Mesenchymal stem cell (in vitro differentiated cells and primary cell): ENCODE measurements around the gene LCP1.

Experiments
- DNase-seq: peaks from one replicate; pipeline ENCODE4 v3.0.0-alpha.2; 2013
- H2AFZ ChIP-seq: one replicate; pipeline ENCODE4 v1.6.1; 2013; ENCODE audit warnings: low read depth, mild to moderate bottlenecking, control low read depth, inconsistent platforms, low read length, moderate library complexity
- H2AK5ac ChIP-seq: 2 replicates; pipeline ENCODE4 v1.6.1; 2013; ENCODE audit warnings: low read length, moderate library complexity, mild to moderate bottlenecking, inconsistent platforms; ENCODE audit not compliant: severe bottlenecking
- H2BK120ac ChIP-seq: one replicate; pipeline ENCODE4 v1.6.1; 2013; ENCODE audit warnings: low read depth, mild to moderate bottlenecking, inconsistent platforms, low read length, moderate library complexity
- H2BK12ac ChIP-seq, 2 experiments: one replicate each; pipeline ENCODE4 v1.6.1; 2013; ENCODE audit warnings: inconsistent platforms in 2 of 2, low read length in 2 of 2, mild to moderate bottlenecking in 2 of 2, moderate library complexity in 2 of 2, control low read depth in 1 of 2
- H2BK15ac ChIP-seq: one replicate; pipeline ENCODE4 v1.6.1; 2013; ENCODE audit warnings: mild to moderate bottlenecking, low read depth, inconsistent platforms; ENCODE audit not compliant: poor library complexity, severe bottlenecking
- H2BK5ac ChIP-seq: 2 replicates; pipeline ENCODE4 v1.6.1; 2013; ENCODE audit warnings: low read depth, mild to moderate bottlenecking, low read length, control low read depth, inconsistent platforms; ENCODE audit not compliant: poor library complexity, severe bottlenecking
- H3K14ac ChIP-seq, 2 experiments: one replicate each; pipeline ENCODE4 v1.6.1; 2013; ENCODE audit warnings: inconsistent platforms in 2 of 2, low read length in 2 of 2, control low read depth in 1 of 2, mild to moderate bottlenecking in 1 of 2, moderate library complexity in 1 of 2
- H3K18ac ChIP-seq, 2 experiments: one replicate each; pipeline ENCODE4 v1.6.1; 2013; ENCODE audit warnings: inconsistent platforms in 2 of 2, low read length in 2 of 2, control low read depth in 1 of 2, low read depth in 1 of 2, mild to moderate bottlenecking in 1 of 2
- H3K23ac ChIP-seq, 2 experiments: one replicate each; pipeline ENCODE4 v1.6.1; 2013; ENCODE audit warnings: inconsistent platforms in 2 of 2, low read length in 2 of 2, mild to moderate bottlenecking in 2 of 2, moderate library complexity in 2 of 2, control low read depth in 1 of 2
- H3K27ac ChIP-seq: 2 replicates; pipeline ENCODE4 v1.5.1; 2013; ENCODE audit warnings: mild to moderate bottlenecking, moderate library complexity, low read length, control low read depth, inconsistent platforms; ENCODE audit not compliant: poor library complexity, severe bottlenecking
- H3K27me3 ChIP-seq, 2 experiments: 2 replicates each; pipeline versions ENCODE4 v1.6.1 to v1.7.0; 2013; ENCODE audit warnings: low read length in 2 of 2, mild to moderate bottlenecking in 2 of 2, moderate library complexity in 2 of 2, control low read depth in 1 of 2, inconsistent platforms in 1 of 2; ENCODE audit not compliant: control insufficient read depth in 1 of 2, insufficient read depth in 1 of 2
- H3K36me3 ChIP-seq, 2 experiments: 2 replicates each; pipeline versions ENCODE4 v1.6.1 to v1.7.0; 2013; ENCODE audit warnings: low read length in 2 of 2, control low read depth in 1 of 2, inconsistent platforms in 1 of 2, low read depth in 1 of 2, mild to moderate bottlenecking in 1 of 2; ENCODE audit not compliant: insufficient read depth in 2 of 2, control insufficient read depth in 1 of 2
- H3K4ac ChIP-seq, 2 experiments: one replicate each; pipeline ENCODE4 v1.6.1; 2013; ENCODE audit warnings: inconsistent platforms in 2 of 2, low read length in 2 of 2, mild to moderate bottlenecking in 2 of 2, moderate library complexity in 2 of 2, control low read depth in 1 of 2, low read depth in 1 of 2
- H3K4me1 ChIP-seq: 2 replicates; pipeline ENCODE4 v1.6.1; 2013; ENCODE audit warnings: low read depth, low read length, control low read depth; ENCODE audit not compliant: control insufficient read depth, insufficient read depth
- H3K4me2 ChIP-seq: 2 replicates; pipeline ENCODE4 v1.6.1; 2013; ENCODE audit warnings: low read length, mild to moderate bottlenecking, inconsistent platforms; ENCODE audit not compliant: poor library complexity, severe bottlenecking
- H3K4me3 ChIP-seq, 2 experiments: 2 replicates each; pipeline versions ENCODE4 v1.5.1 to v1.7.0; 2013; ENCODE audit warnings: low read length in 2 of 2, mild to moderate bottlenecking in 2 of 2, control low read depth in 1 of 2, low read depth in 1 of 2; ENCODE audit not compliant: insufficient read depth in 1 of 2
- H3K79me1 ChIP-seq: replicated peaks from 2 replicates; pipeline ENCODE4 v1.6.1; 2013; ENCODE audit warnings: mild to moderate bottlenecking, control low read depth, low read length, inconsistent platforms; ENCODE audit not compliant: poor library complexity, severe bottlenecking
- H3K9ac ChIP-seq: 2 replicates; pipeline ENCODE4 v1.7.0; 2013; ENCODE audit warnings: mild to moderate bottlenecking, low read length, moderate library complexity
- H3K9me3 ChIP-seq: 2 replicates; pipeline ENCODE4 v1.7.0; 2013; ENCODE audit warnings: mild to moderate bottlenecking, low read length; ENCODE audit not compliant: control insufficient read depth
- H4K8ac ChIP-seq: one replicate; pipeline ENCODE4 v1.6.1; 2013; ENCODE audit warnings: inconsistent platforms, mild to moderate bottlenecking, low read length, moderate library complexity
- H4K91ac ChIP-seq: one replicate; pipeline ENCODE4 v1.6.1; 2013; ENCODE audit warnings: mild to moderate bottlenecking, low read length, inconsistent platforms
- WGBS: methylation state at CpG from one replicate; pipeline ENCODE4 v1.1.7; 2013; ENCODE audit warnings: mixed read lengths; 5-methylcytosine and 5-hydroxymethylcytosine counted together

LCP1 gene

DNA sequence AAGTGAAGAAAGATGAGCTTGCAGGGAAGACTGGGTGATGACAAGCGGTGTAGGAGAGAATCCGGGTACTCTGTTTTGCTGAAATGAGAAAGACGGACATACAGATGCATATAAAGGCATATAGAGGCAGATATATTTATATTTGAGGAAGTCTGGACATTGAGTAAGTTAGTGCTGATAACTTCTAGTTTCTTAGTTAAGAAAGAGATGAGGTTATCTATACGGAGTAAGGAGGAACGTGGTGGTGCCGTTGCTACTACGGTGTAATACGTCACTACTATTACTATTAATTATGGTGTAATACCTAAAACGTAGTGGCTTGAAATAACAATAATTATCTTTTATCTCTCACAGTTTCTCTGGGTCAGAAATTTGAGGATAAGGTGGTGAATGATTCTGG, 67.4 kb downstream of the LCP1 start:
- Histone ChIP-seq H3K18ac (no peak overlapping the region), H3K4me3 (no peak overlapping the region), H2BK120ac (no peak overlapping the region), H2AFZ (no peak overlapping the region), H3K14ac (no peak overlapping the region), H2BK12ac (no peak overlapping the region), H3K27me3 (no peaks in the 10 kb centered on the region), H3K23ac (no peak overlapping the region), H3K79me1 (no peaks in the 10 kb centered on the region), H2BK15ac (no peak overlapping the region), H3K4ac (no peak overlapping the region), H4K8ac (no peak overlapping the region), H4K91ac (no peak overlapping the region), H3K36me3 (no peaks in the 10 kb centered on the region), H2BK5ac (no peak overlapping the region), H3K4me2 (no peak overlapping the region), H3K9me3 (no peaks in the 10 kb centered on the region), H3K27ac (no peak overlapping the region), H3K4me1 (peaks cover 3% of the 10 kb centered on the region), H2AK5ac (no peak overlapping the region), H3K9ac (no peak overlapping the region)
- 94% methylated on average over 4 of the region's 9 CpGs for WGBS
- no peak for DNase-seq

DNA sequence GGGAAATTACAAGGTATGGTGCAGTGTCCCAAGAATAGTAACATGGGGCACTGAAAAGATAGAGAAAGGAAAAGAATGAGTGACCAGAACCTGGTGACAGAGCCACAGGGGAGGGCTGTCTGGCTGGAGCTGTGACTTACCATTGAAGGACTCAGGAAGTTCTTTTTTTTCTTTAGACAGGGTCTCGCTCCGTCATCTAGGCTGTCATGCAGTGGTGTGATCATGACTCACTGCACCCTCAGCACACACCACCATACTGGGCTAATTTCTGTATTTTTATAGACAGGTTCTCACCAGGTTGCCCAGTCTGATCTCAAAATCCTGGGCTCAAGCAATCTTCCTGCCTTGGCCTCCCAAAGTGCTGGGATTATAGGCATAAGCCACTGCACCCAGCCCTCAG, 68.4 kb downstream of the LCP1 start:
- Histone ChIP-seq H2BK15ac (no peak overlapping the region), H3K4me3 (no peak overlapping the region), H3K4ac (no peak overlapping the region), H3K27ac (no peak overlapping the region), H2BK120ac (no peak overlapping the region), H2AFZ (peak overlapping the region; percentile 39), H4K91ac (no peak overlapping the region), H3K9ac (no peak overlapping the region), H2BK12ac (no peak overlapping the region), H2BK5ac (no peak overlapping the region), H3K36me3 (no peaks in the 10 kb centered on the region), H3K9me3 (no peaks in the 10 kb centered on the region), H3K79me1 (no peaks in the 10 kb centered on the region), H3K4me2 (no peak overlapping the region), H3K23ac (no peak overlapping the region), H2AK5ac (no peak overlapping the region), H3K14ac (no peak overlapping the region), H3K4me1 (peaks cover 5% of the 10 kb centered on the region), H4K8ac (no peak overlapping the region), H3K18ac (no peak overlapping the region), H3K27me3 (no peaks in the 10 kb centered on the region)
- DNase-seq, result peak; percentile 74
- WGBS, result 55% methylated on average over 2 of the region's 2 CpGs

DNA sequence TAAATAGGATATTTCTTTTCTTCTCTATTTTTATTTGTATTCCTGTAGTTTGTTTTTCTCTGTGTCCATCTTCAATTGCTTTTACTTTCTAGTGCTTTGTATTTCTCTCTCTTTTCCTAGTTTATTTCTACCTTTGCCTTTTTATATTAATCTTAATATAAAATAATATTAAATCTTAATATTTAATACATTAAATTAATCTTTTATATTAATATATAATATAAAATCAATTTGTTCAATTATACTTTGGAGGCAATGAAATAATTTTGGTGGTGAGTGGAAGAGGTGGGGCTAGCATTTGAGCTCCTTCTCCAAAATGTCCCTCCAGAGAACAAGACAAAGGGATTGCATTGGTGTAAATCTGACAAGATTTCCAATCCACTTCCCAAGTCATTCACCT, 70.8 kb downstream of the LCP1 start:
- H2BK120ac ChIP-seq, result no peak overlapping the region
- no peaks in the 10 kb centered on the region for H3K27me3 ChIP-seq
- no peak overlapping the region for H3K18ac ChIP-seq
- no peaks in the 10 kb centered on the region for H3K9me3 ChIP-seq
- no peak overlapping the region for H4K91ac ChIP-seq
- H3K4me2 ChIP-seq, result no peak overlapping the region
- H3K4me3 ChIP-seq, result no peak overlapping the region
- H2BK12ac ChIP-seq, result no peak overlapping the region
- no peak overlapping the region for H3K4ac ChIP-seq
- H3K4me1 ChIP-seq, result peaks cover 5% of the 10 kb centered on the region
- no peak overlapping the region for H2BK15ac ChIP-seq
- no peak overlapping the region for H3K14ac ChIP-seq
- H2BK5ac ChIP-seq, result no peak overlapping the region
- no peak overlapping the region for H4K8ac ChIP-seq
- H3K36me3 ChIP-seq, result no peaks in the 10 kb centered on the region
- no peak overlapping the region for H2AK5ac ChIP-seq
- DNase-seq, result no peak
- no peak overlapping the region for H2AFZ ChIP-seq
- H3K23ac ChIP-seq, result no peak overlapping the region
- H3K9ac ChIP-seq, result no peak overlapping the region
- H3K79me1 ChIP-seq, result no peaks in the 10 kb centered on the region
- no peak overlapping the region for H3K27ac ChIP-seq

DNA sequence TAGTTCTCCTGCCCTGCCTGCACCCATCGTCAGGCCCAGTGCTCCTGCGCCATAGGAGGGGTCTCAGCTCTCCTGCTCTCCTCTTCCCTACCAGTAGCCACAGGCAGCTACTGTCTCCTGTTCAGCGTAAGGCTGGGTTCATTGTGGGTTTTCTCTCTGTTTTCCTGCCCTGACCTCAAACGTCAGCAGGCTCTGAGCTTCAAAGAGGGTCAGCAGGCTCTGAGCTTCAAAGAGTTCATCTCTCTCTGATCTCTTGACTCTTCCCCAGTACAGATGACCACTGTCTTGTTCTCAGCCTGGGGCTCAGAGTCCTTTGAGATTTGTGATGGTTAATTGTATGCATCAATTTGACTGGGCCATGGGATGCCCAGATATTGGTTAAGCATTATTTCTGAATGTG, 72.5 kb downstream of the LCP1 start:
- no peak overlapping the region for H4K8ac ChIP-seq
- H3K14ac ChIP-seq, result no peak overlapping the region
- no peaks in the 10 kb centered on the region for H3K9me3 ChIP-seq
- H3K79me1 ChIP-seq, result no peaks in the 10 kb centered on the region
- 57% methylated on average over 4 of the region's 4 CpGs for WGBS
- no peaks in the 10 kb centered on the region for H3K36me3 ChIP-seq
- H3K4me2 ChIP-seq, result no peak overlapping the region
- H2BK12ac ChIP-seq, result no peak overlapping the region
- no peak overlapping the region for H3K4me3 ChIP-seq
- no peak for DNase-seq
- H3K9ac ChIP-seq, result no peak overlapping the region
- no peak overlapping the region for H2BK120ac ChIP-seq
- H3K23ac ChIP-seq, result peak overlapping the region in 1 of 2 experiments; percentile 93
- H2BK5ac ChIP-seq, result no peak overlapping the region
- no peak overlapping the region for H2AFZ ChIP-seq
- H3K27ac ChIP-seq, result no peak overlapping the region
- no peak overlapping the region for H4K91ac ChIP-seq
- no peak overlapping the region for H2BK15ac ChIP-seq
- H3K4me1 ChIP-seq, result peaks cover 5% of the 10 kb centered on the region
- H3K27me3 ChIP-seq, result no peaks in the 10 kb centered on the region
- H3K18ac ChIP-seq, result peak overlapping the region in 1 of 2 experiments; percentile 34
- H2AK5ac ChIP-seq, result no peak overlapping the region
- no peak overlapping the region for H3K4ac ChIP-seq
